ELF-1 (cell line): ENCODE measurements around the gene RAB27B.
"Not testable (repeated sequence)": the region's sequence is repeated elsewhere in the genome, so short reads cannot be mapped to it uniquely, and the experiment has no call there.

Experiments used
- DNase-seq: peaks from one replicate; pipeline ENCODE4 v3.0.0-alpha.2; 2016; ENCODE audit warnings: low read depth, low spot score

Gene RAB27B

DNA sequence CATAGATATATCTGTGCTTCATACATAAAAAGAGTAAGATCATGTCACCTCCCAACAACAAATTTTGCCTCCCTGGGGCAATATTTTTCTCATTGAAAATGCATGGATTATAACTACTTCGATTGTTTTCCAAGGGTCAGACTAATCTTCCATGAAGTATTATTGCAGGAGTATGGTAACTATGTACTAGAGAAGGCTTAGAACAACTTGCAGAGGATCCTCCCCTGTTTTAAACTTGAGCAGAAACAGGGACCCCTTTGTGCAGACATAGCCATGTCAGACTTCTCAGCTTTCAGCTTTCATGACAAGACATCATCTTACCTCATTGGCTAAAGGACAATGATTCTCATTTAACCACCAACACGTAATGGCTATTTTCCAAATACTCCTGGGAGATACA is 13.2 kb upstream of the RAB27B start:
- no peak for DNase-seq

DNA sequence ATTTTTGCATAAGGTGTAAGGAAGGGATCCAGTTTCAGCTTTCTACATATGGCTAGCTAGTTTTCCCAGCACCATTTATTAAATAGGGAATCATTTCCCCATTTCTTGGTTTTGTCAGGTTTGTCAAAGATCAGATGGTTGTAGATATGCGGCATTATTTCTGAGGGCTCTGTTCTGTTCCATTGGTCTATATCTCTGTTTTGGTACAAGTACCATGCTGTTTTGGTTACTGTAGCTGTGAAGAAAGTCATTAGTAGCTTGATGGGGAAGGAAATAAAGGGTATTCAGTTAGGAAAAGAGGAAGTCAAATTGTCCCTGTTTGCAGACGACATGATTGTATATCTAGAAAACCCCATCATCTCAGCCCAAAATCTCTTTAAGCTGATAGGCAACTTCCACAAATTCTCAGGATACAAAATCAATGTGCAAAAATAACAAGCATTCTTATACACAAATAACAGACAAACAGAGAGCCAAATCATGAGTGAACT is 7.4 kb upstream of the RAB27B start:
- DNase-seq, result not testable (repeated sequence)

GRCh38 chr18:54822872-54823845 is 5.1 kb upstream of the RAB27B start:
- no peak for DNase-seq

- no peak for DNase-seq
Observed at GRCh38 chr18:54824761-54825160, 3.5 kb upstream of the RAB27B start.

DNA sequence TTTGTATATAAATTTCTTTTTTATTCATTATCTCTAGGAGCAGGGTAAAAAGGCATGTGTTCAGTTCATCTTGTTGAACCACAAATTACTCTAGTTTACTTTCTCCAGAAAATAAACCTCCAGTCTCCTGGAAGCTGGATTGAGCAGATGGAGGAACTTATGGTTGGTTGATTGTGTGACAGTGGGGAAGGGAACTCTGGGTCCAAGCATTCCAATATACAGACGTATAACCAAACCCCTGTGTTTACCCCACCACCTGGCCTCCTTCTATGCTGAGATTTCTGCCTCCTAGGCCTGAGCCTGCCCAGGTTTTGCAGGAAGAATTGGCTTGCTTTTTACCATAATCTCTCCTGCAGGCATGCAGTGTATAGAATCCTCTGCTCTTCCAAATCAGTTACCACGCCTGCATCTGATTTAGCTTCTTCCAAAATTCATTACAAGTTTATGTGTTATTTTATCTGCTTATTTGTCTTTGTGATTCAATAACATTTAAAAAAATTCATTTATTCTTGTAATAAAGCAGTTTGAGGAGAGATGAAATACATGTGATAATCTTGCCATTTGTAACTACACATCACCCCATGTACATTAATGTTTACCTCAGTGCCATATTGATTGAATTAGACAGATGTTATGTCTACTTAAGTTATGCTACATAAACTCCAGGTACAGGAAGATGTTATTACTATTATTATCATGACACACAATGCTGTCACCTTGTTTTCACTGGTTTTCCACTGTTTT is 2.5 kb upstream of the RAB27B start:
- DNase-seq, result no peak

GRCh38 chr18:54828986-54829385 is 709 bp downstream of the RAB27B start:
- DNase-seq, result no peak

- no peak for DNase-seq
Observed at GRCh38 chr18:54829856-54830255, 1.6 kb downstream of the RAB27B start.

DNA sequence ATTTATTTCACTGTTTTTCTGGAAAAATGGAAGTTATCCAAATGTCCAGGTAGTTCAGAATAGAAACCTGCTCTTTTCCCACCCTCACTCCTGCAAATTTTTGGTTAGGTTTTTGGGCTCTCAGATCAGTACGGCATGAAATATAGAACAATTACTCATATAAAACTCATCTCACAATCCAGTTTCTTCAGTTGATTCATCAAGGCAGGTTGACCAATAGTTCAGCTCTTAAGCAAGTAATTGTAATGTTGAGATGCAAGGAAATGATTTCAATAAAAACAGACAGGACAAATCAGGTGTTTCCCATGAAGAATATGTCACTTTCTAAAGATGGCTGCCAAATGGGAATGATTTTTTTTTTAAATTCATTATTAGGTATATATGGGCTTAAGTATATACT is 2.0 kb downstream of the RAB27B start:
- DNase-seq, result no peak

- no peak for DNase-seq
Observed at GRCh38 chr18:54830866-54831265, 2.6 kb downstream of the RAB27B start.

- no peak for DNase-seq
Observed at GRCh38 chr18:54835944-54836343, 7.7 kb downstream of the RAB27B start.

- DNase-seq, result no peak
Observed at GRCh38 chr18:54843314-54843713, 15.0 kb downstream of the RAB27B start.

GRCh38 chr18:54845787-54846186 is 17.5 kb downstream of the RAB27B start:
- DNase-seq, result no peak

DNA sequence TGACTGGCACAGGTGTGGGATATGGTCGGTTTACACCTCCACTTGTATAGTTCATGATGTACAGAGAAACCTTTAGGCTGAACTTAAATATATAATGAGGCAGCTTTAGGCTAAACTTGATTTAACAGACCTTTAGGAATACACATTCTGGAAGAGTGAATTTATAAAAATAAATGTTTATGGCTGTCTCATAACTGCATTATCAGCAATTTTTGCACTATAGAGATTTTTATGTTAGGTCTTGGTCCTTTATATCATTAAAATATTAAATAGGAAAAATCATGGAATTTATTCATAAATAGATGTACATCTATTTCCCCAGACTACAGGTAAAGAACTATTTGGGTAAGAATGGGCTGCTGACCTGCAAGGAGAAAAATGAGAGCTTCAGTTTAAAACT is 19.8 kb downstream of the RAB27B start:
- no peak for DNase-seq

DNA sequence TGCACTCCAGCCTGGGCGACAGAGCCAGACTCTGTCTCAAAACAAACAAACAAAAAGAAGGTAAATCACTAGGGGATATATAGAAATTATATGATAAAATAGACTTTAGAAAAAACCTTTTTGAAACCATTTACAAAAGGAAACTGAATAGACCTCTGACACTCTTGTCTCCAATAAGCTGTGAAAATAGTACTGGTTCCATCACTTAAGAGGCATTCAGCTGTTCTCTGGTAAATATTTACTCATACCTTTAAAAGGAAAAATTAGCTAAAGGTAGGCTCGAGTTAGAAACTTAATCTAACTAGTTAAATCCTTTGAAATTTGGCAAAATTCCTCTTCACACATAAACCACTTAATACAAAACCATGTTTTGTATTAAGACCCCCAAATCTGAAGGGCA is 21.4 kb downstream of the RAB27B start:
- no peak for DNase-seq

DNA sequence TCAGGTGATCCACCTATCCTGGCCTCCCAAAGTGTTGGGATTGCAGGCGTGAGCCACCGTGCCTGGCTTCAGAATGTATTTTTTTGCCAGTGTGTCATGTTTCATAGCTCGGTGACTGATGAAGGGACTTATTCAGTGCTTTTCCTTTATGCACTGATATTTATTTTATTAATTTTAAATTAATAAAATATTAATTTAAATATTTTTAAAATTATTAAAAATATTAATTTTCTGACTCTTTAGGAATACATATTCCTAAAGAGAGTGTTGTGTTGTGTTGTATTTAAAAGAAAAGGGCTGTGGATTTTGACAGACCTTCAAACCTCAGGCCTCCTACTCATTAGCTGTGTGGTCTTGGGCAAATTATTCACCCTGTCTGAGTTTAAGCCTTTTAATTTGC is 22.3 kb downstream of the RAB27B start:
- no peak for DNase-seq

GRCh38 chr18:54852780-54853675 is 24.8 kb downstream of the RAB27B start:
- no peak for DNase-seq

DNA sequence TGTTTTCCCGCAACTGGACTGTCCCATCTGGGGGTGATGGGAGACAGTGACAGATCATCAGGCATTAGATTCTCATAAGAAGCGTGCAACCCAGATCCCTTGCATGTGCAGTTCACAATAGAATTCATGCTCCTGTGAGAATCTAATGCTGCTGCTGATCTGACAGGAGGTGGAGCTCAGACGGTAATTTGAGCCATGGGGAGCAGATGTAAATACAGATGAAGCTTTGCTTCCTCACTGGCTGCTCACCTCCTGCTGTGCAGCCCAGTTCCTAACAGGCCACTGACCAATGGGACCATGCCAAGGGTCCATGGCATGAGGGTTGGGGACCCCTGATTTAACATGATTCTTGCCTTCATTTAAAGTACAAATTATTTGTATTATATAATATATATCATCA is 26.8 kb downstream of the RAB27B start:
- not testable (repeated sequence) for DNase-seq

DNA sequence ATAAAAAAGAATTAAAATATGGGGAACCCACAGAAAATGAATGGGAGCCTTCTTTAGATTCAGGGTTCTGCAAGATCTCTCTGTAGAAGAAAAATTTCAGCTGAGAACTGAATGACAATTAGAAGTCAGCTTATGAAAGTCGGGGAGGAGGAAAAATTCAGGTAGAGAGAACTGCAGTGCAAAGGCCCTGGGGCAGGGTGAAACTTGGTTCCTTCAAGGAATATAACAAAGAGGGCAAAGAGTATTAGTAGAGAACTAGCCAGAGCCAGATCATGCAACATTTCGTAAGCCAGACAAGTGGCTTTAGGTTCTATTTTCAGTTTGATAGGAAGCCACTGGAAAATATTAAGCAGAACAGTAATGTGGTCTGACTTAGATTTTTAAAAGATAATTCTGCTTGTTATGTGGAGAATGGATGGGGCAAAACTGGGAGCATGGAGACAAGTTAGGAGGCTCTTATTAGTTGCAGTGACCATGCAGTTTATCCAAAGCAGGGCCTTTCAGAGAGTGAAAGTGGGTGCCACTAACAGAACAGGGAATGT is 27.9 kb downstream of the RAB27B start:
- DNase-seq, result no peak

DNA sequence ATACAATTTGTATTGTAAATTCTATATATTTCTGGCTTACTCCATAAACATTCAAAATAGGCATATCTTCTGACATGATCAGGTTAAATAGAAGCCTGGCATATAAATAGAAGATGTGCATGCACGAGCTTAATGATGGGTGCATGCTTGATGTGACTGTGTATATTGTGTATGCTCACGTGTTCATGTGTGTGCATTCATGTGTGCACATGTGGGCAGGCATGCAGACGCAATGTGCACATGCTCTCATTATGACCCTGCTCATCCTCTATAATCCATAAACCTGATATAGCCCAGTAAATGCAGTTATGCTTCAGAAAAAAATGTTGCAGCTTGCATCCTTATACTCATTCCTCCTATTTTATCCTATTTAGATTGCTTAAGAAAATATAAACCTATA is 29.2 kb downstream of the RAB27B start:
- no peak for DNase-seq

GRCh38 chr18:54859667-54860421 is 31.6 kb downstream of the RAB27B start:
- no peak for DNase-seq

- no peak for DNase-seq
Observed at GRCh38 chr18:54860941-54861340, 32.7 kb downstream of the RAB27B start.
